ENCODE data around the gene SLC38A10.
A peak's percentile ranks its signal among the peaks of the same experiment; 100 is the strongest.

Gene SLC38A10

DNA sequence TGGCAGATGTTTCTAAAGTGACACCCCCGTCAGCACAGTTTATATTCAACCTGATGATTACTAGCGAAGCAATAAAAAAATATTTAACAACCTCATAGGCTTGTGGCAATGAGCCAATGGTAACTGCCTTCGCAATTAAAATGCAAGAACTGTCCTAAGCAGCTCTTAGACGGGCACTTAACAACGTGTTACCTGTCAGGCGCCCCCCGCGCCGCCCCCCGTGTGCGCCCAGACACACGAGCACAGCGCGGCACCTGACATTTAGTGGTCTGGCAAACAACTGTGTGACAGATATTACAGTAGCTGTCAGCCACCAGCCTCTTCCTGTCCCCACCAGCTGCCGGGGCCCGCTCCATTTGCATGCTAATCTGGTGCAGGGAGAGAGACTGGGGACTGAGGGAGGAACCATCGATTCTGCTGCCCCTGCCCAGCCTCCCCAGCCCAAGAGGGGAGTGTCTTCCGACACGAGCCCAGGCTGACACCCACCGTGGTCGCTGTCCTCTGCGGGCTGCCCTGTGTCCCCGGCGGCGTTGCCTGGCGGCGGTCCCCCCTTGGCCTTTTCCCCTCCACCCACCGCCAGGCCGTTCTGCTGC, 43.3 kb downstream of the SLC38A10 start:
- DNase-seq = no peak

DNA sequence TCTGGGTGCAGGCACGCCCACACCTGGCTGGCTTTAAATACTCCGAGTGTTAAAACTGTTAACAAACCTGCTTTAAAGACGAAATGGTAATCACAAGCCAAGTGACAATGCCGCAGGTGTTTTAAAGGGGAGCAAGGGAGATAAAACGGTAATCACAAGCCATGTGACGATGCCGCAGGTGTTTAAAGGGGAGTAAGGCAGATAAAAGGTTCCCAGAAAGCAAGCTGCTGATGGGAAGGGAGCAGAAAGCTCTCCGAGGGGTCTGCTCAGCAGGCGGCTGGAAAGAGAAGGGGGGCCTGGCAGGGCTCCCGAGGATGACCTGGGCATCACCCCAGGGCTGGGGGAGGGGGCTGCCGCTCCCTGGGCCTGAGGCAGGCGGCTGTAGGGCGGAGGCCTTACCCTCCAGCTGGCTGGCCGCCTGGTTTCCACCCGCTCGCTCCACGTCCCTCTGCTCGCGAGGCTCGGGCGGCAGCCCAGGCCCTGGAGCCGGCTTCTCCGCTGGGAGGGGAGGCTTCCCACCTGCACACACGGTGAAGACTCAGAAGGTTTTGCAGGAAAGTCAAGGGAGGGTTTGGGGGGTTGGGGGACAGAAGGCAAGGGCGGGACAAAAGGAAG, 43.9 kb downstream of the SLC38A10 start:
- DNase-seq = no peak

DNA sequence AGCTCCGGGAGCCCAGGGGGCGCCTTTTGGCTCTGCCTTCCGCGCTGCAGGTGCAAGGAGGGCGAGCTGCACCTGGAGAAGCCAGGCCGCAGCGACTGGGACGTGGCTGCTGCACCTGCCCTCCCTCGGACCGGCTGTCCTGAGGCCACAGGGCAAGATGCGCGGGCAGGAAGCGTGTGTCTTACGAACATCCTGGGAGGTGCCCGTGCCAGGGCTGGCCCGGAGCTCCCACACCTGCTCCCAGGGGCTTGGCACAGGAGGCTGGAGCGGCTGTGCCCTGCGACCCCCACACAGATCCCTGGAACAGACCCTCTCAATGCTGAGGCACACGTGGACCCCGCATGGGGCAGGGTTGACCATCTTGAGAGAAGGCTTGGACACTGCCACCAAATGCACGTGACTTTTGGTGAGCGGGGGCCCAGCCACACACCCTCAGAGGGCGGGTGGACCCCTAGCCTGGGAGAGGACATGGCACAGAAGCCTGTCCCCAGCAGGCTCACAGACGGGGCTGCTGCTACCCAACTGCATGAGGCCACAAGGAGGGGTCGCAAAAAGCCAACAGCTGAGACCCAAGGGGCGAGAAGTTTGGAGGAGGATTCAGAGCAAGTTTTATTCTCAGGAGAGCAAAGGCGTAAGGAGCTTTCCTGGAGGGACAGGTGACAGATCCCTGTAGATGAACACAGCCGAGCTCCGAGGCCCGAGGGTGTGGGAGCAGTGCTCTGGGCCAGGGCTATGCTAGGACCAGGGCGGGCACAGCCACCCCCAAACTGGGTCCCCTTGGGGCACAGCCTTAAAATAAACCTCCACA, 44.6 kb downstream of the SLC38A10 start:
- DNase-seq = no peak

- no peak for DNase-seq
Observed at GRCh38 chr17:81249223-81250040, 45.7 kb downstream of the SLC38A10 start.

DNA sequence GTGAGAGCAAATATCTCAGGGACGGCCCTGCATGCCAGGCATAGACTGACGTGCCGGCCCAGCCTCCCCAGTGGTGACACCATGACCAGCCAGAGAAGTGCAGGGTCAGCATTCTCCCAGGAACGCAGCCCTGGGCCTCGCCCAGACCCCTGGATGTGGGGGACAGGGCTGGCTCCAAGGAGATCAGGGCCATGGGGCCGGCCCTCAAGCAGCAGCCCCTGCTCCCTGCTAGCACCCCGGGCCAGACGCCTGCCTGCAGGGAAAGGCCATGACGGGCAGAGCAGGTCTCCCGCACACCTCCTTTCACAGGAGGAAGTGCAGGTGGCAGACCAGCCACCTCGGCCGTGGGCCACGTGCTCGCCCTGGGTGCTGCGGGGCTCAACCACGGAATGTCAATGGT, 46.5 kb downstream of the SLC38A10 start:
- DNase-seq = no peak

DNA sequence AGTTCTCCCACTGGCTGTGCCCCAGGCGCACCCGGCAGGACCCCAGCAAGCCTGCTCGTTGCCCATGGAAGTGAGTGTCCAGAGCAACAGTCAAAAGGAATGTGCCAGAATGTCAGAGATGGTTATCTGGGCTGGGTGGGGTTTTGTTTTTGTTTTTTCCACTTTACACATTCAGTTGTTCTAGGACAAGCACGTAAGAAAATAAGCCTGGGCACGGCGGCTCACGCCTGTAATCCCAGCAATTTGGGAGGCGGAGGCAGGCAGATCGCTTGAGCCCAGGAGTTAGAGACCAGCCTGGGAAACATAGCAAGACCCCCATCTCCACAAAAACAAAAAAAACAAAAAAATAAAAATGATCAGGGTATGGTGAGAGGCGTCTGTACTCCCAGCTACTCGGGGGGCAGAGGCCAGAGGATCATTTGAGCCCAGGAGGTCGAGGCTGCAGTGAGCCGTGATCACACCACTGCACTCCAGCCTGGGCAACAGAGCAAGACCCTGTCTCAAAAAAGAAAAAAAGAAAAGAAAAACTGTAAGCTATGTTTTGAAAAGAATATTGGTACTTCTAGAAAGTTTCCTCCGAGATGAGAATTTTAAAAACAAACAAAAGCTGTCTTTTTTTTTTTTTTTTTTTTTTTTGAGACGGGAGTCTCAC, 47.6 kb downstream of the SLC38A10 start:
- DNase-seq = no peak

- DNase-seq = no peak
Observed at GRCh38 chr17:81246679-81247338, 48.3 kb downstream of the SLC38A10 start.

GRCh38 chr17:81246343-81246670, 48.8 kb downstream of the SLC38A10 start:
- no peak for DNase-seq

DNA sequence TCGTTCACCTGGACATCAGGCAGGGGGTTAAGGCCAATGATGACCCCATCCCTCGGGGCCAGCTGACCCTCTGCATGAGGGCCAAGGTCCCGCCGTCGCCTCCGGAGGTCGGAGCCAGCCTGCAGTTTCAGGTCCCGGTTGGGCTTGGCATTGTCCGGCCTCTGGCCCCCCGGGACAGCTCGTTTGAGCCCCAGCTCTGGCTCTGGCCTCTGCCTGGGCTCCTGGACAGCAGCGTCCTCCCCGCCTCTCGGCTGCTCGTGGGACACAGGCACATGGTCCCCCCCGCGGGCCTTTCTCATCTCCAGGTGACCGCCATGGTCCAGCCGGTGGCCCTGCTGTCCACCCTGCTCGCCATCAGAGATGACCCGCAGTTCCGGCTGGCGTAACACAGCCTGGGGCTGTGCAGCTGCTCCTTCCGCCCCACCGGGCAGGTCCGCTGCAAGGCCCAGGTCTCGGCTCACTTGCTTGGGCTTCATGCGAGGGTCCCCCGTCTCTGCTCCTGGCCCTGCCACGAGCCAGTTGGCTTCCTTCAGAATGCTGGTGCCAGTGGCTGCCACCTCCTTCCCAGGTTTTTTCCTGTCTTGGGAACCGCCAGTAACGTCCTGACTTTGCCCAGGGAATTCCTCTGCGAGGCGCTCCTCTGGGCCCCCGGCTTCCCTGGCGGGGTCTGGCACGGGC, 49.3 kb downstream of the SLC38A10 start:
- DNase-seq = no peak

- DNase-seq = no peak
Observed at GRCh38 chr17:81245024-81245664, 50.0 kb downstream of the SLC38A10 start.

- no peak for DNase-seq
Observed at GRCh38 chr17:81244358-81245023, 50.6 kb downstream of the SLC38A10 start.

- DNase-seq = no peak
Observed at GRCh38 chr17:81243333-81243664, 51.8 kb downstream of the SLC38A10 start.

DNA sequence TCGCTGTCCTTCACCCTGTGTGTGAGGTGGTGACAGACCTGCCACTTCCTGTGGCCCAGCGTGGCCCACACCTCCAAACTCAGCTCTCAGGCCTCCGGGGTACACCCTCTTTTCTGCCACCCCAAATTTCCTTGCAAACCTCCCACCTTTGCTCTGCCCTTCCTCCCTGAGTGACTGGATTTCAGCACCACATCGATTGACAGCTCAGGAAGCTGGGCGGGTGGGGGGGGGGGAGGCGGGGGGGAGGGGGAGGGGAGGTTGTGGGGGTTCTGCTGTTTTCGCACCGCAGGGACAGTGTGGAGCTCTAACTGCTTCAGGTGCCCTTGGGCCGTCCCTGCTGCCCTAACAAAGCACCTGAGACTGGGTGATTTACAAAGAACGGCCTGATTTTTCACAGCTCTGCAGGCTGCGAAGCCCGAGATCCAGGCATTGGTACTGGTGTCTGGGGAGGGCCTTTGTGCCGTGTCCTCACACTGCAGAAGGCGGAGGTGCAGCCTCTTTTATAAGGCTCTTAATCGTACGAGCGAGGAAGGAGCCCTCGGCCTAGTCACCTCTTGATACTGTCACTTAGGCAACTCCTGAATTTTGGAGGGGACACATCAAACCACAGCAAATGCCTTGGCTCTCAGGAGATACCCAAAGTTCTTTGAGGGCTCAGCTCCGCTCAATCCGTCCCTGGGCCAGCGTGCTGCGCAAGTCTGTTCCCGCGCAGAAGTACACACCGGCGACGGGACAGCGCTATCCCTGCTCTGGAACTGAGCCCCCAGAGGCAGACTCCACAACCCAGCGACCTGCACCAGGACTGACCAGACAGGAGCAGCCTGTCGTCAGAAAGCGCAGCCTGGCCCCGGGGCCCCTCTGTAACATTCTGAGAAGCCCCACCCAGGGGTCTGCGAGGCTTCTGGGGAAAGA, 52.4 kb downstream of the SLC38A10 start:
- no peak for DNase-seq

GRCh38 chr17:81241648-81242420, 53.3 kb downstream of the SLC38A10 start:
- DNase-seq = peak; percentile 60 to 71

DNA sequence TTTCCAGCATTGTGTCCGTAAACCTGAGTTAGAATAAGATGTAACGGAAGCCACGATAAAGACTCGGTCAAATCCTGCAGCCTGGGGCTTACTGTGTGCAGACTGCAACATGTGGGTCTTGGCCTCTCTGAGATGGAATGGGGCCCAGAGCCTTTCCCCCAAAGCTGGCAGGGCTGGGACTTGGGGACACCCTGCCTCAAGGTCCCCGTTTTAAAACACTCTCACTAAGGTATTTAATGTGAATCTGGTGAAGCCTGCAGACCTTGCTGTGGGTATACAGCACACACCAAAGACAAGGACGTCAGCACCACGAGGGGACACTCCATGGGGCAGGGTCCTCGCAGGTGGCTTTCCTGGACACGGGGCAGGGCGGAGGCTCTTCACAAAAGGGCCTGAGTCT, 53.9 kb downstream of the SLC38A10 start:
- DNase-seq = no peak

DNA sequence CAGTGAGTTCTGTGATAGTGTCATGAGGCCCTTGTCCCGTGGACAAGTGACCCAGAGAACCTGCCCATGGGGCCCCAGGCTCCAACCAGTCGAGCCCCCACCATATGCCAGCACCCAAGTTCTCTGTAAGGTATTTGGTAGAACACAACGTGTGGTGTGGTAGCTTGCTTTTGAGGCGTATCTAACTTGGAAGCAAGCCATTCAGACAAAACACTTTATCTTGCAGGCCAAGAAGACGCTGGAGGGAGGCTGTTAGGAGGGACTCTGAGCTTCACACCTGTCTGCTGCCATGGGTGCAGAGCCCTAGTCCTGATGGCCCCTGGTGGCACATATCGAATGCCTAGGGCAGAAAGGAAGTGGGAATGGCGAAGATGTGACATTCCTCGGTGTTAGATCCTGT, 54.3 kb downstream of the SLC38A10 start:
- DNase-seq = no peak

GRCh38 chr17:81239714-81240555, 55.2 kb downstream of the SLC38A10 start:
- peak; percentile 31 to 41 for DNase-seq

Data from stimulated activated CD4-positive, alpha-beta T cell treated with anti-CD3 and anti-CD28 coated beads, Interleukin-2, amount 100 ng/mL, for 48 hours (primary cell).